Brain pericyte (primary cell): ENCODE results near the gene PAPSS2.
"Not testable (repeated sequence)": the region's sequence is repeated elsewhere in the genome, so short reads cannot be mapped to it uniquely, and the experiment has no call there.

Experiments used
- DNase-seq: peaks from one replicate; pipeline ENCODE4 v3.0.0-alpha.2; 2012; ENCODE audit warnings: low read depth, low spot score

The PAPSS2 gene

GRCh38 chr10:87659571-87660483 lies at the start of gene PAPSS2:
Gene PAPSS2 (plus strand): TSS chr10:87659878. CDS start chr10:87659982, 104 bp downstream.
- DNase-seq = no peak

GRCh38 chr10:87611341-87611740 lies 48.3 kb upstream of the PAPSS2 start:
- DNase-seq = not testable (repeated sequence)

GRCh38 chr10:87612115-87612514 lies 47.6 kb upstream of the PAPSS2 start:
- no peak for DNase-seq

GRCh38 chr10:87613751-87614150 lies 45.9 kb upstream of the PAPSS2 start:
- DNase-seq = no peak

GRCh38 chr10:87615856-87616255 lies 43.8 kb upstream of the PAPSS2 start:
- no peak for DNase-seq

- DNase-seq = no peak
Measured at GRCh38 chr10:87617503-87617902, 42.2 kb upstream of the PAPSS2 start.

GRCh38 chr10:87618566-87619423 lies 40.9 kb upstream of the PAPSS2 start:
- peak; percentile 29 for DNase-seq

- DNase-seq = no peak
Measured at GRCh38 chr10:87619705-87620104, 40.0 kb upstream of the PAPSS2 start.

GRCh38 chr10:87621440-87621839 lies 38.2 kb upstream of the PAPSS2 start:
- DNase-seq = not testable (repeated sequence)

GRCh38 chr10:87622314-87623004 lies 37.2 kb upstream of the PAPSS2 start:
- DNase-seq = no peak

- no peak for DNase-seq
Measured at GRCh38 chr10:87623191-87623590, 36.5 kb upstream of the PAPSS2 start.

- DNase-seq = no peak
Measured at GRCh38 chr10:87625661-87626060, 34.0 kb upstream of the PAPSS2 start.

- no peak for DNase-seq
Measured at GRCh38 chr10:87626422-87626892, 33.2 kb upstream of the PAPSS2 start.

- no peak for DNase-seq
Measured at GRCh38 chr10:87630171-87630570, 29.5 kb upstream of the PAPSS2 start.

- no peak for DNase-seq
Measured at GRCh38 chr10:87632454-87632853, 27.2 kb upstream of the PAPSS2 start.

- no peak for DNase-seq
Measured at GRCh38 chr10:87634311-87634710, 25.4 kb upstream of the PAPSS2 start.

- no peak for DNase-seq
Measured at GRCh38 chr10:87635498-87636312, 24.0 kb upstream of the PAPSS2 start.

GRCh38 chr10:87636313-87636915 lies 23.3 kb upstream of the PAPSS2 start:
- DNase-seq = no peak

GRCh38 chr10:87639493-87639892 lies 20.2 kb upstream of the PAPSS2 start:
- DNase-seq = no peak

GRCh38 chr10:87640043-87640442 lies 19.6 kb upstream of the PAPSS2 start:
- DNase-seq = no peak
